NCI-H1105 (cell line): ENCODE measurements around the gene ARHGEF10L.
"Not testable (repeated sequence)": the region's sequence is repeated elsewhere in the genome, so short reads cannot be mapped to it uniquely, and the experiment has no call there.

ENCODE experiments used
- DNase-seq: peaks from one replicate; lab custom pipeline; 2025; lab: John Stamatoyannopoulos, UW

Gene ARHGEF10L

DNA sequence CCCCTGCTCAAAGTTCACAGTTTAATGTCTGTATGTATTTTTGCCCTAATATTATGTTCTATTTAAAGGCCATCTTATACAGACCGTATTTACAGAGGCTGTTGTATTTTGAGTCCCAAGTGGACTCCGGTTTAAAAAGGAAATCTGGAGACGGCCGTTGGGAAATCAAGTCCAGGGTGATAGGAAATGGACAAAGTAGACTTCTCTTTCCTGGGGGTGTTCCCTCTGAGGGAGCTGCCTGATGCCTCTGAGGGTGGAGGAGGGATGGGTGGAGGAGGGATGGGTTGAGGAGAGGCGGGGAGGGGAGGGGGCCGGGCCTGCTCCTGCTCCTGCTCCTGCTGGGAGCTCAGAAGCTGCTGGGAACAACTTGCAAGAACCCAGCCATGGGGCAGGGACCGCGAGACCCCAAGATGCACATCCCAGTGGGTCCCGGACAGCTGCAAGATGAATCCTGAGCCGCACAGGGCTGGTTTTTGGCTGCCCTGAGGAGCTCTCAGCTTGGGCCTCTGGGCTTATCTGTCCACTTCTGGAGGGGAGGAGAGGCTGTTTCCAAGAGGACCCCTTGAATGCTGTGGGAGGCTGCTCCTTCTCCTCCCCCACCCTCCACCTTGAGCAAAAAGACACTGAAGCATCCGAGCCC lies 203.6 kb downstream of the ARHGEF10L start:
- no peak for DNase-seq

DNA sequence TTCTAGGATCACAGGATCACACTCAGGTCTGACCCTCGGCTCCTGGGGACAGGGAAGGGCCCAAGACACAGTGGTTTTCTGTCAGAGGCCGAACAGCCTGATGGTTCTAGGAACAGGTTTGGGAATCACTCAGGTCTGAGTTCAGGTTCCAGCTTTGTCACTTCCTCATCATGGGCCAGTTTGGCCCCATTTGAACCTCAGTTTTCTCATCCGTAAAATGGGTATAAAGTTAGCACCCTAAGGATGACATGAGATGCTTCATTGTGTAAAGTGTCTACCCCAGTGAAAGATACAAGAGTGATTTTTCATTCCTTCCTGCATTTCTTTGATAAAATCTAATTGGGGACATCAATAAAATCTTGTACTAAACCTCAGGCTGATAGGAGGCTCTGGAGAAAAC lies 204.4 kb downstream of the ARHGEF10L start:
- DNase-seq = no peak

DNA sequence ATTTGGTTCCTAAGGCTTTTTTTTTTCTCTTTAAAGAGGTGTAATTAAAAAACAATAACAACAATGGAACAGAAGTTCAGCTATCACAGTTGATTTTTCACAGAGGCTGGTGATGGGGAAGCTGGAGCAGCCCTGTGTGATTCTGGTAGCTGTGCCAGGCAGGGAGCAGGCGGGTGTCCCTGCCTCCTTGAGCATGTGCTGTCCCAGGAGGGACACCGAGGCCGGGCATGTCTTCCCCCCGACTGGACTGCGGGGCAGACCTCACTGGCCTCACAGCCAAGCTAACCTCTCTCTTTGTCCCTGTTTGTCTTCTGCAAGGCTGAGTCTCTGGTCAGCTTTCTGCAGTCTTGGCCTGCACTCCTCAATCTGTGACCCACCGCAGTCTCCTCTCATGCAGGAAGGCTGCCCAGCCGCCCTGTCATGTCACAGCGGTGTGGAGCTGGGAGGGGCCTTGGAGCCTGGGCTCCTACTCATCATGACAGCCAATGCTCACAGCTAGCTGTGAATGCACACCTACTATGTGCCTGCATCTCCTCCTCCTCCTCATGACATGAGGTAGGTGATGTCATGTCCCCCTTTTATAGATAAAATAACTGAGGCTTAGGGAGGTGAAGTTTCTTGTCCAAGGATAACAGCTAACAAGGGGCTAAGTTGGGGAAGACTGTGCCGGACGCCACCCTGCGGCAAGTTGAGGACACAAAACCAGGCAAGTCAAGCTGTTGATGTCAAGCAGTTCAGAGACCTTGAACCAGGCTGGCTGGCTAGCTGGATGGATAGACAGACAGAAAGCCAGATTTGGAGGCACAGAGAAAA lies 205.4 kb downstream of the ARHGEF10L start:
- DNase-seq = no peak

DNA sequence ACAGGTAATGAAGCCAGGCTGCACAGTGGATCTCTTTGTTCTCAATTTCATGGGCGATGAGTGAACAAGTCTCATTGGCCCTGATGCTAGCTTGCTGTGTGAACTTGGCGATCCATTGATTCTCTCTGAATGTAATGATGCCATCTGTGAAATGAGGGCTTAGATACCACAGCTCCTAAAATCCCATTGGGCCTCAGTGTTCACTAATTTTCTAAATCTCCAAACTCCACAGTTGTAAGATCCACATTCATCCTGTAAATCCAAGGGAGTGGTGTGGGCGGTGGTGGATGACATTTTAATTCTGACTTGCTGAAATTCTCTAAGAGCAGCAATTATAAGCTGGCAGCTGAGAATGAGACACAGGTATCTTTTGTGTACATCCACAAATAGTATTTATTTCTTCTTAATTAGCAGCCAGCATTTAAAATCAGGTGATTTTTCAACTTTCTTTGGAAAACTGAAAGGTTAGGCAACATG lies 206.0 kb downstream of the ARHGEF10L start:
- no peak for DNase-seq

DNA sequence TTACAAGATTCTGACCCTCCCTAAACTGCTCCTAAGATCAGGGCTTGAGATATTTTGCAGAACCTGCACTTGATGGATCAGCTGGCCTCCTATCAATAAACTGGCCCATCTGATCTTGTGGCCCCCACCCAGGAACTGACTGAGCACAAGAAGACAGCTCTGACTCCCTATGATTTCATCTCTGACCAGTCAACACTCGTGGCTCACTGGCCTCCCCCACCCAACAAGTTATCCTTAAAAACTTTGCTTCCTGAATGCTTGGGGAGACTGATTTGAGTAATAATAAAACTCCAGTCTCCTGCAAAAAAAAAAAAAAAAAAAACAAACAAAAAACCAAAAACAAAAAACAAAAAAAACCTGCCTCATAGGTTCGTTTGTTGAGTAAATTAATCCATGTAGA lies 206.8 kb downstream of the ARHGEF10L start:
- not testable (repeated sequence) for DNase-seq

DNA sequence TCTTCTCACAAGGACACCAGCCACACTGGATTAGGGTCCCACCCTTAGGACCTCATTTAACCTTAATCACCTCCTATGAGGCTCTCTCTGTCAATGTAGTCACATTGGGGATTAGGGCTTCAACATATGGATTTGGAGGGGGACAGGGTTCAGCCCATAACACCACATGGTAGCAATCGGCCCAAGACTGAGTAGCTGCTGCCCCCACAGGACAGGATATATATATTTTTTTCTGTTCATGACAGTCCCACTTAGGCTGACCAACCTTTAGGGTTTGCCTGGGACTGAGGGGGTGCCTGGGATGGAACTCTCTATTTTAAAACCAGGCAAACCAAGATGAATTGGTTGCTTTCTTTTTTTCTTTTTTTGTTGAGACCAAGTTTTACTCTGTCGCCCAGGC lies 207.4 kb downstream of the ARHGEF10L start:
- no peak for DNase-seq
